ENCODE results near the gene CARD8. TPM values are rescaled to one million over a fixed set of nuclear protein-coding genes. Genes with fewer than 3 reads are reported as not detected.

Gene CARD8
- total RNA-seq, 1 experiment from 2014 or later: 23.0 TPM

GRCh38 chr19:48239582-48240141 lies 16.1 kb downstream of the CARD8 start (continued):
- TF ChIP-seq E2F1 (CRISPR knock-in tag; IDR thresholded peaks at IDR 0.05) (no peak), TEAD4 (CRISPR knock-in tag; IDR thresholded peaks at IDR 0.05) (no peak)

GRCh38 chr19:48239120-48239519 lies 16.6 kb downstream of the CARD8 start:
- H3K27me3 Mint-ChIP-seq (ENCODE audit: low read depth): no peaks in the 10 kb centered on the region
- POLR2A ChIA-PET: interaction anchor here (0.7 kb wide), 1 partner anchor 27 kb away, joined by 6 read pairs; no protein-coding TSS in a partner anchor

More at GRCh38 chr19:48239120-48239519, 16.6 kb downstream of the CARD8 start:
- no peak for ATAC-seq
- H3K4me1 Mint-ChIP-seq: peaks cover 4% of the 10 kb centered on the region
- CTCF ChIA-PET: no interaction called here
- H3K27ac Mint-ChIP-seq: no peak overlapping the region
- DNase-seq (ENCODE audit: low spot score): no peak
- H3K36me3 Mint-ChIP-seq: peaks cover 18% of the 10 kb centered on the region
- no peak overlapping the region for H3K4me3 Mint-ChIP-seq
- TF ChIP-seq SMAD4 (CRISPR knock-in tag; IDR thresholded peaks at IDR 0.05) (no peak), ZNF219 (CRISPR knock-in tag; IDR thresholded peaks at IDR 0.05; ENCODE audit: borderline replicate concordance) (no peak), NFATC4 (CRISPR knock-in tag; IDR thresholded peaks at IDR 0.05) (no peak), USF1 (CRISPR knock-in tag; IDR thresholded peaks at IDR 0.05) (no peak), ZBTB21 (CRISPR knock-in tag; IDR thresholded peaks at IDR 0.05; ENCODE audit: borderline replicate concordance) (no peak), HMGXB4 (CRISPR knock-in tag; IDR thresholded peaks at IDR 0.05) (no peak), ETV6 (CRISPR knock-in tag; IDR thresholded peaks at IDR 0.05) (no peak), JUN (CRISPR knock-in tag; IDR thresholded peaks at IDR 0.05) (no peak), ZNF396 (CRISPR knock-in tag; IDR thresholded peaks at IDR 0.05; ENCODE audit: borderline replicate concordance) (no peak), ATF6 (CRISPR knock-in tag; IDR thresholded peaks at IDR 0.05) (no peak), ZNF121 (CRISPR knock-in tag; IDR thresholded peaks at IDR 0.05) (no peak), TEAD1 (CRISPR knock-in tag; IDR thresholded peaks at IDR 0.05) (no peak), CREM (CRISPR knock-in tag; IDR thresholded peaks at IDR 0.05) (no peak), ZNF281 (CRISPR knock-in tag; IDR thresholded peaks at IDR 0.05) (no peak), ATF1 (CRISPR knock-in tag; IDR thresholded peaks at IDR 0.05) (no peak), ATF3 (CRISPR knock-in tag; conservative IDR thresholded peaks at IDR 0.05) (no peak)
- H3K9me3 Mint-ChIP-seq: no peaks in the 10 kb centered on the region
